Stimulated activated CD4-positive, alpha-beta T cell treated with anti-CD3 and anti-CD28 coated beads, Interleukin-2, amount 100 ng/mL, for 24 hours (primary cell): Measurements from ENCODE around the gene ALK.

Source experiments
- DNase-seq, 2 donors: peaks; one replicate each; pipeline ENCODE4 v3.0.0-alpha.2; 2020

Gene ALK

GRCh38 chr2:29212009-29212408 is 709.4 kb downstream of the ALK start:
- DNase-seq = no peak

- no peak for DNase-seq
Observed at GRCh38 chr2:29209551-29209950, 711.8 kb downstream of the ALK start.

DNA sequence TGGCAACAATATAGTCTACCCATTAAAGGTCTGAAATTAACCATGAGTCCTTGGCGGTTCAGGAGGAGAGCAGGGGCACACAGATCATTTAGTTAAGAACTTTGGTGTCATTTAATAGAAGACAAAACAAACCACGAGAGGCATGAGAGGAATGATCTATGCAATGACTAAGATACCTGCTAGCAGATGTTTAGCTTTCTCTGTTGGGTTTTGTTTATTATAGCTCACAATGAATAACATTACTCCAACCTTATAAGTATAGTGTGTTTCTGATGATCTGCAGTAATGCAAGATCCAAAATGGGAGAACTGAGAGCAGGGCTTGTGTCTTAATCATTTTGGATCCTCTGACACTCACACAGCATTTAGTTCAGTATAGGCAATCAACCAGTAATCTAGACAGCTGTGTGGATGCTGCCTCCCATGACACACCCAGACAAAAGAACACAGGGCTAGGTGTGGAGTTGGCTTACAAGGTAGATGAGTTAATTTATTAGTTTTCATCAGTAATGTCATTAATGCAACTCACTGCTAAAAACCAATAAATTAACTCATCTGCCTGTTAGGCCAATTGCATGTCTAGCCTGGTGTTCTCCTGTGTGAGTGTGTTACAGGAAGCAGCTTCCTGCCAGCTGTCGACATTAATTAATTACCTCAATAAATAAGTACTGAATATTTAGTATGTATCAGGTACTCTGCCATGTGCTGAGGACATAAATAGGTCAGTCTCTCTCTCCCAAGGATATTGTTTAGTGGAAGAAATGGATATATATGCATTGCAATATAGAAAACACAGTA is 713.8 kb downstream of the ALK start:
- DNase-seq = no peak

DNA sequence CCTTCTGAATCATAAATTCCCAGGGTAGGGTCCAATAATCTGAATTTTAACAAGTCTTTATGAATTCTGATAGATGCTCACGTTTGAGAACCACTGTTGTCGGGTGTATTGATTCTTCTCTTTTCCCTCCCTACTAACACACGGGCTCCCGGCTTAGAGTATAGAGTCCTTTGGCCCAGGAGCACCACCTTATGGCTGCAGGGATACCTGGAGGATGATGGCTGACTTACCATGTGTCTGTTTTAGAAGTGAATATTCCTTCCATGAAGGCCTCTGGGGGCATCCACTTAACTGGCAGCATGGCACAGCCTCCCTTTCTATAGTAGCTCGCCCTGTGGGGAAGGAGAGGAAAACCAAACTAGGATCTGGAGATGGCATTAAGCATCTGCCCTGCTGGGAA is 714.4 kb downstream of the ALK start:
- DNase-seq = no peak

DNA sequence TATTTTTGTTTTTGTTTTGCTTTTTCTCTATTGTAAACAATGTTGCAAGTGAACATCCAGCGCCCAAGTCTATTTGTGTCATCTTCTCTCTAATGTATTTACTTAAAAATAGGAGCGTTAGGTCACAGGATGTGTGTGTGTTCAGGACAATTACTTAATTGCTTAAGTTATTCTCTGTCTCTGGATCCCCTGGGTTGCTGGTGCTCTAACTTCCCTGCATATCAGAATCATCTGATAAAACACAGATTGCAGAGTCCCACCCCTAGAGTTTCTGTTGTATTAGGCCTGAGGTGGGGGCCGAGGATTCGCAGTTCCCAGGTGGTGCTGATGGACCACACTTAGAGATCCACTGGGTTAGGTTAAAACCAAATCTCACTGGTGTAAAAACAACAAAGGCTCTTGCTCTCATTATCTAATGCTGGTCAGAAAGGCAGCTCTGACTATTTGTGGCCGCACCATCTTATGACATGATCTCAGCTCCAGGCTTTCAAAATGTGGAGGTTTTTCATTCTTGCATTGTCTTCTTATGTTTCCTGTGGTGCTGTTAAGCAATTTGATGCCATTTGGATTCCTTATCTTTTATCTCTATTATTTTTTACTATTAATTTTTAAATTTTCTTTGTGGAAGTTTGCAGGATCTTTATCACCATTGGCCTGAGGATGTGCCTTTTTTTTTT is 718.4 kb downstream of the ALK start:
- DNase-seq = no peak

DNA sequence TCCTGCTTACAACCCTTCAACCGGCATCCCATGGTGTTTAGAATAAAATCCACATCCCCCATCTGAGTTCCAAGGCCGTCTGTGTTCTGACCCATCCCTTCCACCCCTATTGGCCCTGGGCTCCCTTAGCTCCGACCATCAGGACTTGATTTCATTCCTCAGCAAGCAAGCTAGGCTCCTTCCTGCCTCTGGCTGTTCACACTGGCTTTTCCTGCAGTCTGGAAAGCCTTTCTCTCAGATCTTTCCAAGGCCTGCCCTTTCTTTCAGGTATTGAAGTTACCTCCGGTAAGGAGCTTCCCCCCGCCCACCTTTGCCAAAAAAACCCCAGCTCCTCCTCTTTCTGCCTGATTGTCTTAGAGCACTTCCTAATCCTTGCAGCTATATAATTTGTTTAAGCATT is 719.4 kb downstream of the ALK start:
- DNase-seq = no peak

DNA sequence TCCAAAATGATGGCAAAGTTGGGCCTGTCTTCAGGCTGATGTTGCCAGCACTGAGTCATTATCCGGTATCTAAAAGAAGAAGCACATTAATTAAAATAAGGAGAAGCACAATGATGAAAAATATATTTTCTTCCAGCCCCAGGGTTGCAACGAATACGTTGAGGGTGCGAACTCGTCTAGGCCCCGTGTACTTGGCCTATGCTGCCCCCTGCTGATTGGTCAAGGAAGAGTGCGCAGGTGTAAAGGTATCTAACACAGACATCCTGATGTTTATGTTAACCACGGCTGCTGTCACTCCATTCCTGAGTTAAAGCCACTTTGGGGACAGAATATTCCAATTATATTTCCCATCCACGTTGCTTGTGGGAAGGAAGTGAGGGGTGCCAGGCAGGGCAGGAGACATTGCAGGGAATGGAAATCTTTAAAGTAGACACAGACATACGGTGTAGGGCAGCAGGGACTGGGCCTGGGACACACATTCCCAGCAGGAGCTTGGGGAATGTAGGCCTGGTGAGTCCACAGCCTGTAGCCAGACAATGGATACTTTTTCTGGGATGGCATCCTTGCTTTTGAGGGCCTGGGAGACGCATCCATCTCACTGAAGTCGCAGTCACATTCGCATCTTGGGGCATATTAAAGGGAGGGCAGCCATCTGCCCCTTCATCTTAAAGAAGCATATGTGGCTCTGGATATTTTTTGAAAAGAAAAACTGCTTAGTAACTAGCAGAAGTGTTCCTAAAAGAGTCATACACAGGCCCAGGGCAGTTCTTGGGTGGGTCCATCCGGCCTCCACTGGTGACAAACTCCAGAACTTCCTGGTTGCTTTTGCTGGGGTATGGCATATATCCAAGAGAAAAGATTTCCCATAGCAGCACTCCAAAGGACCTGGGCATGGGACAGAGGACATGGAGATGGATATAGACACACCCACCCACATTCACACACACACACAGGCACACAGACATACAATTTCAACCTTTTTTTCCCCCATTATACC is 724.3 kb downstream of the ALK start:
- DNase-seq = peak; percentile 83 to 86

DNA sequence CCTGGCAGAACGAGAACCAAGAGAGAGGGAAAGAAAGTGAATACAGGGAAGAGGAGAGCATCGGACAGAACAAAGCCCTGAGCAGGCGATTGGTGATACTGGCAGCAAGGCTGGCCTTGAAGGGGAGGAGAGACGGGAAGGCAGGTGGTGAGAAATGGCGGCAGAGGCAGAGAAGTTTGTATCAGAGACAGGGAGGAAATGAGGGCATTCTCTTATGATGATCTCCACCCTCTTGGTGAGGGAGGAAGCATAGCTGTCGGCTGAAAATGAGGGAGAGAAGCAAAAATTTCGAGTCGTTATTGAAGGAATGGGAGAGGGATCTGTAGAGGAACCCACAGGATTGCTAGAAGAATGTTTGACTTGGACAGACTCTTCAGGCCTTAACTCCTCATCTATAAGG is 725.6 kb downstream of the ALK start:
- DNase-seq = no peak

- no peak for DNase-seq
Observed at GRCh38 chr2:29193681-29194080, 727.7 kb downstream of the ALK start.

DNA sequence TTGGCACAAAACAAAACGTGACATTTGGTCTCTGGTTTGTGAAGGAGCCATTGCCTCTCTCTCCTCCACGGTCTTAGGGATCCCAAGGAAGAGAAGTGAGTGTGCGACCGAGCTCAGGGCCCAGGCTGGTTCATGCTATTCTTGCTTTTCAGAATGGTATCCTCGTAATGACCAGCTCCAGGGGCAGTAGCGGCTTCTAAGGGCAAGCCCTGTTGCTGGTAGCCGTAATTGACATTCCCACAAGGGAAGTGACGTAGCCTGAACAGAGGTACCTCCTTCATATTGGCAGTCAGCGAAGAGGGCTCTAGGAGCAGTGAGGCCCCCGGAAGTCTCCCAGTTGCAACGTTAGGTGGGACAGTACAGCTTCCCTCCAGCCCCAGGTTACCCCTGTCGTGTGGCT is 728.3 kb downstream of the ALK start:
- DNase-seq = no peak

DNA sequence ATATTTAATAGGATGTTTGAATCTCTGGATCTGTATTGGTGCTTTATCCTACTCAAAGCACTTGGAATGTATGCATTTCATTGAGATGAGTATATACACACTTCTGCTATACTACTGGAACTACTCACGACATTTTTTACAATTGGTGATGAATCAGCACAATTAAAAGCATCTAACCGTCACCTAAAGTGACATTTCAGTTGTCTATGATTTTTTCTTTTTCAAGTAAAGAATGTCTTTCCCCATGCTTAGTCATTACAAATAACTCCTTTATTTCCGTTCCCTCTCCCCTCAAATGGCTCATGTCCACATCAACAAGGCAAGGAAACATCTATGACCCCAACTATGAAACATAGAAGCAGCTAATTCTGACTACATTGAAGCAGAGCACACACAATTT is 728.9 kb downstream of the ALK start:
- no peak for DNase-seq

DNA sequence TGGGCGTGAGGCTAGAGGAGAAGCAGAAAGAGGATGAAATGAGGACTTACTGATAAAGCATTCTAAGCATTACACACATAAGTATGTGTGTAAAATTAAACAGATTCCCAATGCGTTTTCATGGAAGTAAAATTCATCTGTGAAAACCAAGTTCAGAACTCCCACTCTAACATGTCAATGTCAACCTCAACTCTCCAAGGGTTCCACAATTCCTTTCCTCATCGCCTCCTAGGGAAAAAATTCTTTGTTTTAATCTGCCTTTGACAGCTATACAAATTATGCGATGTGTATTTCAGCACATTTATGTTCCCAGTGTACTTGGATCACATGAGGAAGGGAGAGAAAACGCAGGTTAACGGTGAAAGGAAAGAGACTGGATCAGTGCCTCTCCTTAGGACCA is 729.6 kb downstream of the ALK start:
- DNase-seq = no peak

DNA sequence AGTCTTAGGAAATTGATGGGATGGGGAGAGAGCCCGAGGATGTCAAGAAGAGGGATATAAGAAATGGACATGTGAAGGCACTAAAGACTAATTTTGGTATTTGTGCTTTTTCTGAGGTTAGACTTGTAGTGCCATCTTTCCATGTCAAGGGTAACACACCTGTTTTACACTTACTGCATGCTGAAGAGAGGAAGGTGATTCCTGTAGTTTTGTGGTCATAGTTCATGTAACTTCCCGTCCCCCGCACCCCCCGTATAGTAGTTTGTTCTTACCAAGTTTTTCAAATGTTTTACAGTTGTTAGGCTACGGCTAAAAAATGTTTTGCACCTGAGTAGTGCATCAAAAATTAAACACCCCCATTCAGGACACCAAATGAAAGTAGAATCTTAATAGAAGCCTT is 732.3 kb downstream of the ALK start:
- no peak for DNase-seq

- no peak for DNase-seq
Observed at GRCh38 chr2:29187926-29188325, 733.5 kb downstream of the ALK start.

- DNase-seq = no peak
Observed at GRCh38 chr2:29186817-29187216, 734.6 kb downstream of the ALK start.

DNA sequence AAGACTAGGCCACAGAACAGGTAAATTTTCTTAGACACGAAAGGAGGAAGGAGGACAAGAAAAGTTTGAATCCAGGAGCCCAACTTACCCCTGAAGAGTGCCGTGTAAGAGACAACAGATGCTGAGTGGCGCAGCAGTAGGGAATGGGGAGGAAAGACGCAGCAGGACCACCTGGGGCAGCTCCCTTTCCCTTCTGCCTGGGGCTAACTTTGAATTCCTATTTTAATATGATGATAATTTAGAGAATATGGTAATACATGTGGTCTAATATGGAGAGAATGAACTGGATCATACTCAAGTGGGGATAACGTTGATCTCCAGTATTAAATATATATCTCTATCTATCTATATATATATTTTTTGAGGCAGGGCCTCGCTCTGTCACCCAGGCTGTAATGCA is 736.9 kb downstream of the ALK start:
- DNase-seq = no peak

DNA sequence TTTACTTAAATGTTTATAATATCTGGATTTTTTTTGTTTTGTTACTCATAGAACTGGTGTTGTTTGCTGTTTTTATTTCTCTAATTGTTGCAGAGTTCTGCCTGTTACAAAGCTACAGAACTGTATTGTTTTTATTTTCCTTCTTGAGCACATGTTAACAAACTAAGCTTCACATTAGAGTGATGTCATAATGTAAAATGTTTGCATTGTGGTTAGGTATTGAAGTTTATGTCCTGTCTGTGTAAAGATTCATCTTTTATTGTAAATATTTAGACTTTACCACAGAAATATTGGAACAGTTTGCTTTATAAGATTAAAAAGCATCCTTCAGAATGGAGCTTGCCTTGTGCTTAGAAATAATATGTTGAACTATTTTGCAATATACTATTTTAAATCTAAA is 738.5 kb downstream of the ALK start:
- DNase-seq = no peak

DNA sequence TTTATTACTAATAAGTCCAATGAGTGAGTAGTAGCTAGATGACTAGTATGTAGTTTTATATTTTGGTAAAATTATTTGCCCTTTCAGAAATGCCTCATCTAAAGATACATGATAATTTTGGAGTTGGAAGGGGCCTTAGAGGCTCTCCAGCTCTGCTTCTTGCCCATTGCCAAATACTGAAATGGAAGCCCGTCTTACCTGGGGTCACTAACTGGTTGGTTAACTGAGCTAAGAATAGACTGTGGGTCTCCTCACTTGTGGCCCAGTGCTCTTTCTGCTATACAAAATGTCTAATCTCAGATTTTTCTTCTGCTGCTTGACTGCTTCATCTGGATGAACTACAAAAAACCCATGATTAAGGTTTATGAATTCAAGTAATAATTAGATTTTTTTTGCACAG is 739.1 kb downstream of the ALK start:
- no peak for DNase-seq

- DNase-seq = no peak
Observed at GRCh38 chr2:29175338-29175737, 746.0 kb downstream of the ALK start.

DNA sequence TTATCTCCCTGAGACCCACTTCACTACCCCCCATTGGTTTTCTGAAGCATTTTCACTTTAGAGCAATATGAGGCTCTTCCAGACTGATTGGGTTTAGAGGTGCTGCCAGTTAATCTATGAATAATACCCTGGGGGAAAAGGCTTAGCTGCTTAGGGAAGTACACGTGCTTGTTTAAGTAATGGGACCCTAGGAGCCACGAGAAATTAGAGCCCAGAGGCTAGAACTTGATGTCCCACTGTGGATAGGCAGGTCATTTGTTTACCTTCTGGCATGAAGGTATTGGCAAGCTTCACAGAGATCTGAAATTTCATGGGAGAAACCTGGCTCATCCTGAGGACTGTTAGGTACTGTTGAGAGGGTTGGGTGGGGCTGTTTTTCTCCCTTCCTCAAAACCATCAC is 746.4 kb downstream of the ALK start:
- DNase-seq = no peak

DNA sequence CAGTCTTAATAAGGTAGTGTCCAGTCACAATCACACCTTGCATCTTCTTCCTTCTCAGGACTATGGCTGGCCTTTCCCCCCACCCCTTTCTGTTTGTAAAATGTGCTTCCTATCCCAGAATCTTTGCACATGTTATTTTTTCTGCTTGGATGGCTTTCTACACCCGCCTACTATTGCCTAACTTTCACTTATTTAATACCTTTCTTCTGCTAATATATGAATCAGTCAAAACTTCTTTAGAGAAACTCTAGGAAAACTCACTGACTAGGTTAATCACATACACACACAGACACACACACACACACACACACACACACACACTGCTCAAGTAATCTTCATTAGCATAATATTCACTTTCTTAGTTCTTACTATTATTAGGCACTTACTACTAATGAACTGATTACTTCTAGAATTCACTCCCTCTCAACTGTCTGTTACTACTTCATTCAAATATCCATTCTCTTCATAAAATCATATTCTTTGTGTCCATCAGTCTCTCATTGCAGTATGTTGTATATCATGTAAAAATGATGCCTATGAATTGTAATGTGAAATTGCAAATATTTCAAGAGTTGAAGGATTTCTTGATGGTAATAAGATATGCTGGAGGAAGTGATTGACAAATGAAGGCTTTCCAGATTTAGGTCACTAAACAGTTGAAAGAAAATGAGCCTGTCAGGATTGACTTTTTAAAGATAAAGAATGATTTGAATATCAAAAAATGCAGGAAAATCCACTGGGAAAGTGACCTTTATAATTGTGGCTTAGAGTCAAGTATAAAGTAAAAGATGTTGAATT is 754.9 kb downstream of the ALK start:
- DNase-seq = no peak

- no peak for DNase-seq
Observed at GRCh38 chr2:29165362-29166241, 755.8 kb downstream of the ALK start.
